Ectodermal cell (in vitro differentiated cells): ENCODE measurements around the gene ANTKMT.

Source experiments
- H3K27ac ChIP-seq: 2 replicates; pipeline ENCODE4 v1.7.0; 2013; ENCODE audit warnings: mild to moderate bottlenecking, low read depth, low read length; ENCODE audit not compliant: insufficient read depth, poor library complexity, severe bottlenecking
- H3K27me3 ChIP-seq: 2 replicates; pipeline ENCODE4 v1.7.0; 2013; ENCODE audit warnings: mild to moderate bottlenecking, low read length; ENCODE audit not compliant: insufficient read depth, control insufficient read depth, poor library complexity, severe bottlenecking
- H3K36me3 ChIP-seq: one replicate; pipeline ENCODE4 v1.7.0; 2013; ENCODE audit warnings: low read length; ENCODE audit not compliant: control insufficient read depth, insufficient read depth
- H3K4me1 ChIP-seq: one replicate; pipeline ENCODE4 v1.7.0; 2013; ENCODE audit warnings: low read length; ENCODE audit not compliant: control insufficient read depth, insufficient read depth
- H3K4me3 ChIP-seq: 2 replicates; pipeline ENCODE4 v1.7.0; 2013; ENCODE audit warnings: low read depth, low read length, control low read depth; ENCODE audit not compliant: insufficient read depth
- H3K9me3 ChIP-seq: 2 replicates; pipeline ENCODE4 v1.7.0; 2013; ENCODE audit warnings: mild to moderate bottlenecking, low read length, moderate library complexity; ENCODE audit not compliant: control insufficient read depth
- WGBS, 2 experiments: methylation state at CpG; one replicate each; pipeline ENCODE4 v1.1.7; 2013; ENCODE audit warnings: missing lambda C conversion rate in 2 of 2; 5-methylcytosine and 5-hydroxymethylcytosine counted together

Gene ANTKMT

GRCh38 chr16:716200-716568 is 4.8 kb upstream of the ANTKMT start:
- 3 to 4% methylated on average over 12 of the region's 12 CpGs for WGBS, 2 experiments
- H3K27me3 ChIP-seq: peaks cover 29% of the 10 kb centered on the region
- peaks cover 49% of the 10 kb centered on the region for H3K4me1 ChIP-seq
- H3K4me3 ChIP-seq: peak overlapping the region; percentile 80
- no peaks in the 10 kb centered on the region for H3K36me3 ChIP-seq
- H3K27ac ChIP-seq: peak overlapping the region; percentile 88
- no peaks in the 10 kb centered on the region for H3K9me3 ChIP-seq

GRCh38 chr16:716768-717325 is 4.1 kb upstream of the ANTKMT start:
- H3K4me1 ChIP-seq: peaks cover 48% of the 10 kb centered on the region
- WGBS, 2 experiments: 85% methylated on average over 29 of the region's 29 CpGs
- peak overlapping the region; percentile 56 for H3K27ac ChIP-seq
- peak overlapping the region; percentile 80 for H3K4me3 ChIP-seq
- no peaks in the 10 kb centered on the region for H3K36me3 ChIP-seq
- H3K27me3 ChIP-seq: peaks cover 24% of the 10 kb centered on the region
- no peaks in the 10 kb centered on the region for H3K9me3 ChIP-seq

GRCh38 chr16:717450-718245 is 3.3 kb upstream of the ANTKMT start:
- Histone ChIP-seq H3K27ac (no peak overlapping the region), H3K9me3 (no peaks in the 10 kb centered on the region), H3K36me3 (no peaks in the 10 kb centered on the region), H3K4me3 (no peak overlapping the region), H3K27me3 (peaks cover 16% of the 10 kb centered on the region), H3K4me1 (peaks cover 48% of the 10 kb centered on the region)
- 72 to 73% methylated on average over 32 of the region's 32 CpGs for WGBS, 2 experiments

GRCh38 chr16:718389-718788 is 2.6 kb upstream of the ANTKMT start:
- no peak overlapping the region for H3K4me3 ChIP-seq
- H3K36me3 ChIP-seq: no peaks in the 10 kb centered on the region
- H3K27me3 ChIP-seq: peaks cover 13% of the 10 kb centered on the region
- 93% methylated on average over 9 of the region's 9 CpGs for WGBS, 2 experiments
- H3K4me1 ChIP-seq: peaks cover 48% of the 10 kb centered on the region
- no peak overlapping the region for H3K27ac ChIP-seq
- no peaks in the 10 kb centered on the region for H3K9me3 ChIP-seq

GRCh38 chr16:718922-719321 is 2.0 kb upstream of the ANTKMT start:
- Histone ChIP-seq H3K4me3 (no peak overlapping the region), H3K27ac (no peak overlapping the region), H3K27me3 (peaks cover 7% of the 10 kb centered on the region), H3K9me3 (no peaks in the 10 kb centered on the region), H3K36me3 (no peaks in the 10 kb centered on the region), H3K4me1 (peaks cover 48% of the 10 kb centered on the region)
- 91 to 93% methylated on average over 6 of the region's 6 CpGs for WGBS, 2 experiments

- peak overlapping the region; percentile 91 for H3K4me3 ChIP-seq
Observed at GRCh38 chr16:719815-720446, 1.0 kb upstream of the ANTKMT start.

GRCh38 chr16:720447-720989 is 428 bp upstream of the ANTKMT start:
- Histone ChIP-seq H3K4me3 (peak overlapping the region; percentile 91), H3K9me3 (no peaks in the 10 kb centered on the region), H3K4me1 (peaks cover 44% of the 10 kb centered on the region), H3K27ac (peak overlapping the region; percentile 89), H3K36me3 (no peaks in the 10 kb centered on the region), H3K27me3 (peaks cover 1% of the 10 kb centered on the region)
- 0% methylated on average over 38 of the region's 38 CpGs for WGBS, 2 experiments

More at GRCh38 chr16:719815-720446, 1.0 kb upstream of the ANTKMT start:
- peaks cover 44% of the 10 kb centered on the region for H3K4me1 ChIP-seq
- H3K27ac ChIP-seq: peak overlapping the region; percentile 89
- no peaks in the 10 kb centered on the region for H3K9me3 ChIP-seq
- no peaks in the 10 kb centered on the region for H3K27me3 ChIP-seq
- WGBS, 2 experiments: 27 to 30% methylated on average over 16 of the region's 16 CpGs
- no peaks in the 10 kb centered on the region for H3K36me3 ChIP-seq

- Histone ChIP-seq H3K27ac (no peak overlapping the region), H3K4me1 (peaks cover 40% of the 10 kb centered on the region), H3K27me3 (peaks cover 15% of the 10 kb centered on the region), H3K4me3 (peak overlapping the region; percentile 91), H3K9me3 (no peaks in the 10 kb centered on the region), H3K36me3 (no peaks in the 10 kb centered on the region)
- WGBS, 2 experiments: 93 to 94% methylated on average over 51 of the region's 51 CpGs
Observed at GRCh38 chr16:721765-722540, 1.0 kb downstream of the ANTKMT start.

GRCh38 chr16:722835-723633 is 2.1 kb downstream of the ANTKMT start:
- 94 to 95% methylated on average over 24 of the region's 24 CpGs for WGBS, 2 experiments
- H3K4me3 ChIP-seq: no peak overlapping the region
- peaks cover 26% of the 10 kb centered on the region for H3K27me3 ChIP-seq

More at GRCh38 chr16:722835-723633, 2.1 kb downstream of the ANTKMT start:
- Histone ChIP-seq H3K4me1 (peaks cover 37% of the 10 kb centered on the region), H3K36me3 (no peaks in the 10 kb centered on the region), H3K9me3 (no peaks in the 10 kb centered on the region), H3K27ac (no peak overlapping the region)
